Activated T-cell treated with anti-CD3 and anti-CD28 coated beads, Interleukin-2, amount 50 U/mL, for 72 hours (primary cell): ENCODE measurements around the gene OSBP2. TPM values are rescaled to one million over a fixed set of nuclear protein-coding genes. Genes with fewer than 3 reads are reported as not detected.
"Not testable (repeated sequence)": the region's sequence is repeated elsewhere in the genome, so short reads cannot be mapped to it uniquely, and the experiment has no call there.

Source experiments
- ATAC-seq, 2 donors: fragments of 150-1000 bp; cut with Tn5 transposase; replicated peaks in 1 of 2; 2 replicates each; pipeline ENCODE4 v1.10.0; 2021; ENCODE audit warnings: moderate library complexity in 2 of 2, mild to moderate bottlenecking in 1 of 2
- DNase-seq, 2 donors: peaks; one replicate each; pipeline ENCODE4 v3.0.0; 2021 to 2022; ENCODE audit warnings: mixed read lengths in 1 of 2
- H3K27ac Mint-ChIP-seq: one replicate; pipeline ENCODE4 v1.8.0; 2022; ENCODE audit warnings: mild to moderate bottlenecking, moderate library complexity, mixed read lengths
- H3K27me3 Mint-ChIP-seq: one replicate; pipeline ENCODE4 v1.8.0; 2022; ENCODE audit warnings: low read depth, mixed read lengths
- H3K36me3 Mint-ChIP-seq, 2 donors: one replicate each; pipeline ENCODE4 v1.8.0; 2022; ENCODE audit warnings: mixed read lengths in 2 of 2, mild to moderate bottlenecking in 1 of 2; ENCODE audit not compliant: insufficient read depth in 2 of 2
- H3K4me1 Mint-ChIP-seq: one replicate; pipeline ENCODE4 v1.8.0; 2022; ENCODE audit warnings: low read depth, mixed read lengths
- H3K4me3 Mint-ChIP-seq, 2 donors: one replicate each; pipeline ENCODE4 v1.8.0; 2022; ENCODE audit warnings: mild to moderate bottlenecking in 2 of 2, mixed read lengths in 2 of 2, moderate library complexity in 2 of 2
- H3K9me3 Mint-ChIP-seq, 2 donors: one replicate each; pipeline ENCODE4 v1.8.0; 2022; ENCODE audit warnings: mixed read lengths in 2 of 2
- total RNA-seq, 2 donors: library from RNA; stranded (reverse); gene quantifications; one replicate each; pipeline ENCODE4 v1.2.3, GENCODE V29; 2022

Gene OSBP2
- total RNA-seq, 2 donors from 2014 or later, result 7.2 to 11.9 TPM

- Mint-ChIP-seq H3K27me3 (no peaks in the 10 kb centered on the region), H3K4me1 (no peaks in the 10 kb centered on the region), H3K27ac (no peak overlapping the region), H3K9me3 (no peaks in the 10 kb centered on the region), H3K4me3 (no peak overlapping the region), H3K36me3 (no peaks in the 10 kb centered on the region)
- no peak for DNase-seq
- ATAC-seq, result no peak
Observed at GRCh38 chr22:30770716-30771115, 76.0 kb downstream of the OSBP2 start.

DNA sequence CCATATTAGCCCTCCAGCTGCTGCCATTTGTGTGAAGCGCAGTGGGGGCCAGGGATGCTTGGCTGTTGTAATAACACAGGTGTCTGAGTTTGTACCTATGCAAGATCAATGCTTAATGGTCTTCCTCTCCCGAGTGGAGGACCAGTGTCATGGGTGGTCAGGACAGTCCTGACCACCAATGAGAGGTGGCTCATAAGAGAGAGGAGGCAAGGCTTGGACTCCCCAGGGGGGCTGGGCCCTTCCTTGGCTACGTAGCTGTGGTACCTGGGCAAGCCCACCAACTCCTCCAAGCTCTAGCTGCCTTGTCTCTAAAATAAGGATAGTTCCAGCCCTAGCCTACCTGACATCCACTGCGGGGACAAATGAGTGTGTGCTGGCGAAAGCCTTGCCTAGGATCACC is 79.2 kb downstream of the OSBP2 start:
- Mint-ChIP-seq H3K36me3 (no peaks in the 10 kb centered on the region), H3K9me3 (no peaks in the 10 kb centered on the region)

GRCh38 chr22:30774566-30774965 is 79.9 kb downstream of the OSBP2 start:
- no peaks in the 10 kb centered on the region for H3K36me3 Mint-ChIP-seq
- H3K9me3 Mint-ChIP-seq, result no peaks in the 10 kb centered on the region
- peaks cover 2% of the 10 kb centered on the region for H3K4me1 Mint-ChIP-seq
- ATAC-seq, result no peak
- no peak overlapping the region for H3K27ac Mint-ChIP-seq
- DNase-seq, result no peak
- H3K27me3 Mint-ChIP-seq, result no peaks in the 10 kb centered on the region
- no peak overlapping the region for H3K4me3 Mint-ChIP-seq

More for the DNA sequence above, 79.2 kb downstream of the OSBP2 start:
- no peak for ATAC-seq
- no peak overlapping the region for H3K27ac Mint-ChIP-seq
- H3K27me3 Mint-ChIP-seq, result no peaks in the 10 kb centered on the region
- H3K4me1 Mint-ChIP-seq, result no peaks in the 10 kb centered on the region
- DNase-seq, result no peak
- no peak overlapping the region for H3K4me3 Mint-ChIP-seq

GRCh38 chr22:30776476-30776875 is 81.8 kb downstream of the OSBP2 start:
- no peak for ATAC-seq
- no peaks in the 10 kb centered on the region for H3K9me3 Mint-ChIP-seq
- H3K27ac Mint-ChIP-seq, result no peak overlapping the region
- no peak for DNase-seq
- no peaks in the 10 kb centered on the region for H3K36me3 Mint-ChIP-seq
- peaks cover 8% of the 10 kb centered on the region for H3K4me1 Mint-ChIP-seq
- H3K27me3 Mint-ChIP-seq, result no peaks in the 10 kb centered on the region
- H3K4me3 Mint-ChIP-seq, result no peak overlapping the region

GRCh38 chr22:30777146-30777545 is 82.5 kb downstream of the OSBP2 start:
- not testable (repeated sequence) for H3K4me3 Mint-ChIP-seq, H3K4me1 Mint-ChIP-seq, ATAC-seq, H3K27me3 Mint-ChIP-seq, H3K27ac Mint-ChIP-seq, DNase-seq, H3K9me3 Mint-ChIP-seq, H3K36me3 Mint-ChIP-seq

DNA sequence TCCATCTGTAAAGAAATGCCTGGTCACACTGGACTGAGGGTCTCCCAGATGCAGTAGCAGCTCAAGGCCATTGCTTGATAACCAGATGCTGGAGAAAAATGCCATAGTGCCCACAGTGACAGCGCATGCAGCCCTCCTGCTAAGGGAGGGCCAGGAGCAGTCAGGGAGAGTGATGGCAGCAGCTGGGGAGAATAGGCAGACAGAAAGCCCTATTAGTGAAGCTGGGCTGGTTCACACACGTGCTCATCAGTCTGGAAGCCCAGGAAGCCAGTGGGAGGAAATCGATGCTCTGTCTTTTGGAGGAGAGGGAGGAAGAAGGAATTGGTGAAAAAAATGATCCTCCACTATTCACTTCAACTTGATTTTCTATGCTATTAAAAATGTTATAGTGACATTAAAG is 82.9 kb downstream of the OSBP2 start:
- no peaks in the 10 kb centered on the region for H3K27me3 Mint-ChIP-seq
- H3K27ac Mint-ChIP-seq, result no peak overlapping the region
- H3K9me3 Mint-ChIP-seq, result no peaks in the 10 kb centered on the region
- H3K36me3 Mint-ChIP-seq, result no peaks in the 10 kb centered on the region
- no peak for ATAC-seq
- DNase-seq, result no peak
- H3K4me1 Mint-ChIP-seq, result peaks cover 8% of the 10 kb centered on the region
- H3K4me3 Mint-ChIP-seq, result no peak overlapping the region

DNA sequence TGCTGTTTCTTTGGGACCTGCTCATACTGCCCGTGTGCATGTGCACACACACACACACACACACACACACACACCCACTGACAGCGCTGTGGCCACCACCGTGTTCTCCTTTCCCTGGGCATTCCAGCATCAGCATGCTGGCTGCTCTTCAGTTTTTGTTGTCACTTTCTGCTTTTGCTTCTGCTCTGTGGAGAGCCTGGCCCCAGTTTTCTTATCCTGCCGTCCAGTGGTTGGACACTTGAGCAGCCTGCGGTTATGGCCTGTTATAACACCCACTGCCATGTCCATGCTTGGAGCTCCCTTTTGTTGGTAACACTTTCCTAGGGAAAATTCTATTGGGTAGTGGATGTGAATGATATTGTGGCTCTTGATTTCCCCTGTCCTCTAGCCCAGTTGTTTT is 83.6 kb downstream of the OSBP2 start:
- Mint-ChIP-seq H3K9me3 (no peaks in the 10 kb centered on the region), H3K27ac (no peak overlapping the region), H3K4me1 (peaks cover 8% of the 10 kb centered on the region), H3K36me3 (no peaks in the 10 kb centered on the region), H3K27me3 (no peaks in the 10 kb centered on the region), H3K4me3 (no peak overlapping the region)
- ATAC-seq, result no peak
- DNase-seq, result no peak

- Mint-ChIP-seq H3K9me3 (no peaks in the 10 kb centered on the region), H3K27ac (no peak overlapping the region)
- ATAC-seq, result no peak
Observed at GRCh38 chr22:30780026-30780425, 85.4 kb downstream of the OSBP2 start.

GRCh38 chr22:30781271-30781875 is 86.7 kb downstream of the OSBP2 start:
- Mint-ChIP-seq H3K4me1 (peaks cover 8% of the 10 kb centered on the region), H3K9me3 (no peaks in the 10 kb centered on the region), H3K4me3 (no peak overlapping the region), H3K27ac (no peak overlapping the region), H3K27me3 (no peaks in the 10 kb centered on the region), H3K36me3 (no peaks in the 10 kb centered on the region)
- ATAC-seq (no peak), DNase-seq (no peak)

More at GRCh38 chr22:30780026-30780425, 85.4 kb downstream of the OSBP2 start:
- no peaks in the 10 kb centered on the region for H3K27me3 Mint-ChIP-seq
- no peaks in the 10 kb centered on the region for H3K36me3 Mint-ChIP-seq
- H3K4me1 Mint-ChIP-seq, result peaks cover 8% of the 10 kb centered on the region
- no peak overlapping the region for H3K4me3 Mint-ChIP-seq
- no peak for DNase-seq

- DNase-seq (no peak), ATAC-seq (no peak)
- Mint-ChIP-seq H3K27me3 (no peaks in the 10 kb centered on the region), H3K36me3 (no peaks in the 10 kb centered on the region), H3K9me3 (no peaks in the 10 kb centered on the region), H3K4me1 (peaks cover 8% of the 10 kb centered on the region), H3K27ac (no peak overlapping the region), H3K4me3 (no peak overlapping the region)
Observed at GRCh38 chr22:30782613-30783012, 87.9 kb downstream of the OSBP2 start.

DNA sequence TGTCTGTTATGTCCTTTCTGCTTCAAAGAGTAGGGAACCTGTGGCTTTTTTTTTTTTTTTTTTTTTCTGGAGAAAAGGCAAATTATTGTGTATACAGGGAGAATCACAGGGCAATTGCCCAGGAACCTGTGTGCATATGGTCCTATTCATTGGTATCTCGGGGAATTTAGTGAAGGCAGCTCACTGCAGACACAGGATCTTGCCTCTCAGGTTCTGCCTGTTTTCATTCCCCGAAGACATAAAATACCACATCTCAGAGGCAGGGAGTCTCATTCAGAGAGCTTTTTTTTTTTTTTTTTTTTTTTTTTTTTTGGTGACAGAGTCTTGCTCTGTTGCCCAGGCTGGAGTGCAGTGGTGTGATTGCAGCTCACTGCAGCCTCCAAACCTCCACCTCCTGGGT is 88.3 kb downstream of the OSBP2 start:
- no peak overlapping the region for H3K4me3 Mint-ChIP-seq
- no peaks in the 10 kb centered on the region for H3K27me3 Mint-ChIP-seq
- H3K9me3 Mint-ChIP-seq, result no peaks in the 10 kb centered on the region
- H3K36me3 Mint-ChIP-seq, result no peaks in the 10 kb centered on the region
- peaks cover 8% of the 10 kb centered on the region for H3K4me1 Mint-ChIP-seq
- H3K27ac Mint-ChIP-seq, result no peak overlapping the region
- DNase-seq, result no peak
- ATAC-seq, result no peak

GRCh38 chr22:30785527-30785926 is 90.9 kb downstream of the OSBP2 start:
- no peak overlapping the region for H3K4me3 Mint-ChIP-seq
- H3K36me3 Mint-ChIP-seq, result no peaks in the 10 kb centered on the region
- H3K27me3 Mint-ChIP-seq, result no peaks in the 10 kb centered on the region
- H3K27ac Mint-ChIP-seq, result no peak overlapping the region
- no peaks in the 10 kb centered on the region for H3K9me3 Mint-ChIP-seq
- H3K4me1 Mint-ChIP-seq, result no peaks in the 10 kb centered on the region
- DNase-seq (no peak), ATAC-seq (no peak)

DNA sequence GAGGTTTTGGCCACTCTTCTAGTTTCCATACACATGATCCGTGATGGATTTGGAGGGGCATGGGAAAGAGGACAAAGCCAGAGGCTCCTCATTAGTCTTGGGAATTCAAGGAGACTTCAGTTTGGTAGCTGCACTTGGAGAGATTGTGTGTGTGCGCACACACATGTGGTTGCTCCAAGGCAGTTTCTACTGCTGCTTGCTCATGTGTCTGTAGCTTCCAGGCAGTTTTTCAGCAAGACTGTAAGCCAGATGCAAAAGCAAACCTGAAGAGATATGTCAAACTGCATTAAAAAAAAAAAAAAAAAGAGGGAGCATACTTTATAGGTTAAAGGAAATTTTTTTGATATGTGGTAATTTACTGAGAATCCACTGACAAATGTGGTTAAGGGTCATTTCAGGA is 95.7 kb downstream of the OSBP2 start:
- H3K4me3 Mint-ChIP-seq, result no peak overlapping the region
- no peaks in the 10 kb centered on the region for H3K4me1 Mint-ChIP-seq
- H3K9me3 Mint-ChIP-seq, result peaks cover 0 to 1% of the 10 kb centered on the region in 2 donors
- DNase-seq, result no peak
- no peak for ATAC-seq
- H3K27me3 Mint-ChIP-seq, result no peaks in the 10 kb centered on the region
- no peaks in the 10 kb centered on the region for H3K36me3 Mint-ChIP-seq
- H3K27ac Mint-ChIP-seq, result no peak overlapping the region

- H3K27me3 Mint-ChIP-seq, result no peaks in the 10 kb centered on the region
- H3K4me1 Mint-ChIP-seq, result no peaks in the 10 kb centered on the region
- DNase-seq, result no peak
- ATAC-seq, result no peak
- no peak overlapping the region for H3K27ac Mint-ChIP-seq
- H3K4me3 Mint-ChIP-seq, result no peak overlapping the region
- H3K36me3 Mint-ChIP-seq, result no peaks in the 10 kb centered on the region
- peaks cover 0 to 1% of the 10 kb centered on the region in 2 donors for H3K9me3 Mint-ChIP-seq
Observed at GRCh38 chr22:30792456-30792855, 97.8 kb downstream of the OSBP2 start.
